Retinal pigment epithelial cell (primary cell): ENCODE measurements around the gene ASS1.

Experiments used
- DNase-seq: peaks from one replicate; pipeline ENCODE4 v3.0.0-alpha.2; 2010; ENCODE audit warnings: low read depth
- H3K4me3 ChIP-seq: 2 replicates; pipeline ENCODE4 v1.5.1; 2011; ENCODE audit warnings: mild to moderate bottlenecking, low read length, control low read depth, moderate library complexity
- TF ChIP-seq, protein P1 (sequence below): conservative IDR thresholded peaks from 2 replicates; pipeline ENCODE4 v1.5.1; 2011; ENCODE audit warnings: low read depth, low read length, control low read depth, inconsistent platforms

The ASS1 gene

DNA sequence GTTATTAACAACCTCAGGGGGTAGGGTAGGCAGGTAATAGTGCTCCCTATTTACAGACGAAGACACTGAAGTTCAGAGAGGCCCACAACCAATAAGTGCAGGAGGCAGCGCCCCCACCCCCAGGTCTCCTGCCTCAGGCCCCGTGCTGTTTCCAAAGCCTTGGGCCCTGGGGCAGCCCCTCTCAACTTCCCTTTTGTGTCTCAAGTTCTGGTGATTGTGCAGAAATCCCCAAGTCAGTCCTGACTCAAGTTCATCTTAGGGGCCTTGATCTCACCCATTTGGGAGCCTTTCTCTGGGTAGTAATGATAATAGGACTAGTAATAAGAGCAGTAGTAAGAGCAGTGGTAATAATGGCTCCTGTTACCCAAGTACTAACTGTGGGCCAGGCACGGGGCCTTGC is 35.5 kb upstream of the ASS1 start:
- no peak overlapping the region for H3K4me3 ChIP-seq
- no peak for DNase-seq
- TF ChIP-seq, protein P1, sequence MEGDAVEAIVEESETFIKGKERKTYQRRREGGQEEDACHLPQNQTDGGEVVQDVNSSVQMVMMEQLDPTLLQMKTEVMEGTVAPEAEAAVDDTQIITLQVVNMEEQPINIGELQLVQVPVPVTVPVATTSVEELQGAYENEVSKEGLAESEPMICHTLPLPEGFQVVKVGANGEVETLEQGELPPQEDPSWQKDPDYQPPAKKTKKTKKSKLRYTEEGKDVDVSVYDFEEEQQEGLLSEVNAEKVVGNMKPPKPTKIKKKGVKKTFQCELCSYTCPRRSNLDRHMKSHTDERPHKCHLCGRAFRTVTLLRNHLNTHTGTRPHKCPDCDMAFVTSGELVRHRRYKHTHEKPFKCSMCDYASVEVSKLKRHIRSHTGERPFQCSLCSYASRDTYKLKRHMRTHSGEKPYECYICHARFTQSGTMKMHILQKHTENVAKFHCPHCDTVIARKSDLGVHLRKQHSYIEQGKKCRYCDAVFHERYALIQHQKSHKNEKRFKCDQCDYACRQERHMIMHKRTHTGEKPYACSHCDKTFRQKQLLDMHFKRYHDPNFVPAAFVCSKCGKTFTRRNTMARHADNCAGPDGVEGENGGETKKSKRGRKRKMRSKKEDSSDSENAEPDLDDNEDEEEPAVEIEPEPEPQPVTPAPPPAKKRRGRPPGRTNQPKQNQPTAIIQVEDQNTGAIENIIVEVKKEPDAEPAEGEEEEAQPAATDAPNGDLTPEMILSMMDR, result no peak

DNA sequence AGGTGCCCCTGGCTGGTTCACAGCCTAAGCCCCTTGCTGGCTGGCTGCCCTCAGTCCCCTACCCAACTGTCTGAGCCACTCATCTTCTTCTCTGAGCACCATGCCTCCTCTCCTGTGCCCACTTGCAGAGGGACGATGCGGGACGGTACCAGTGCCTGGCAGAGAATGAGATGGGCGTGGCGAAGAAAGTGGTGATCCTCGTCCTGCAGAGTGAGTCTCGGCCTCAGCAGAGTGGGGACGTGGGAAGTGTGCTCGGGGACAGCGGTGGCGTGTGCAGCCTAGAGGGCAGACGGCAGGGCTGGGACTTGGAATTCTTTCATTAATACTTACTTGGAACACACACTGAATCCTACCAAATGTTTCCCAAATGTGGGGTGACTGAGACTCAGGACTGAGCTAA is 34.3 kb upstream of the ASS1 start:
- no peak for DNase-seq
- TF ChIP-seq, protein P1, result no peak
- H3K4me3 ChIP-seq, result no peak overlapping the region

DNA sequence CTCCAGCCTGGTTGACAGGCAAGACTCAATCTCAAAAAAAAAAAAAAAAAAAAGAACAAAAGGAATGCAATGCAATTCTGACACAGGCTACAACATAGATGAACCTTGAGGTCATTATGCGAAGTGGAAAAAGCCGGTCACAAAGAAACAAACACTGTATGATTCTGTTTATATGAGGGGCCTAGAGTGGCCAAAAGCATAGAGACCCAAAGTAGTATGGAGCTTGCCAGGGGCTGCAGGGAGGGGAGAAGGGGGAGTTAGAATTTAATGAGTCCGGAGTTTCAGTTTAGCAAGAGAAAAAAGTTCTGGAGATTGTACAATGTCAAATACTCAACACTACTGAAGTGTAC is 33.2 kb upstream of the ASS1 start:
- TF ChIP-seq, protein P1, result no peak
- DNase-seq, result no peak

DNA sequence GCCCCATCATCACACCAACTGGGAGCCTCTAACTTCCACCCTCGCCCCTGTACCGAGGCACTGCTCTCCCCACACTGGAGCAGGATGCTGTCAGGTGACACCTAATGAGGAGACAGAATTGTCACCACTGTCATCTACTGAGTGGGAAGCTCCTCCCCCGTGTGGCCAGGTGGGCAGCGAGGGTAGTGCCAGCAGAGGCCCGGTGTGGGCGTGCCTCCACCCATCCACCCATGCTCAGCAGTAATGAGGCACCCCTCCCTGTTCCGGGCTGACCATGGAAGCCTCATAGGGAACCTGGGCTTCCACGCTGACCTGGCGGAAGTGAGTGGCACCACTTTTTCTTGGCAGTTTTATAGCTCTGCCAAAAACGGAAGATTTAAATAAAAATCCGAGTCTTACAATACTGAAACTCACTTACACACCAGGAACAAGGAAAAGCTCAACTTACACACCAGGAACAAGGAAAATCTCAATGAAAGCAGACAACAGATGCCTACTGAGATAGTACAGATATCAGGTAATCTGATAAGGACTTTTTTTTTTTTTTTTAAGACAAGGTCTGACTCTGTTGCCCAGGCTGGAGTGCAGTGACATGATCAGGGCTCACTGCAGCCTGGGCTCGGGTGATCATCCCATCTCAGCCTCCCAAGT is 30.6 kb upstream of the ASS1 start:
- TF ChIP-seq, protein P1, result no peak
- DNase-seq, result no peak
- no peak overlapping the region for H3K4me3 ChIP-seq

More for the DNA sequence above, 33.2 kb upstream of the ASS1 start:
- no peak overlapping the region for H3K4me3 ChIP-seq

DNA sequence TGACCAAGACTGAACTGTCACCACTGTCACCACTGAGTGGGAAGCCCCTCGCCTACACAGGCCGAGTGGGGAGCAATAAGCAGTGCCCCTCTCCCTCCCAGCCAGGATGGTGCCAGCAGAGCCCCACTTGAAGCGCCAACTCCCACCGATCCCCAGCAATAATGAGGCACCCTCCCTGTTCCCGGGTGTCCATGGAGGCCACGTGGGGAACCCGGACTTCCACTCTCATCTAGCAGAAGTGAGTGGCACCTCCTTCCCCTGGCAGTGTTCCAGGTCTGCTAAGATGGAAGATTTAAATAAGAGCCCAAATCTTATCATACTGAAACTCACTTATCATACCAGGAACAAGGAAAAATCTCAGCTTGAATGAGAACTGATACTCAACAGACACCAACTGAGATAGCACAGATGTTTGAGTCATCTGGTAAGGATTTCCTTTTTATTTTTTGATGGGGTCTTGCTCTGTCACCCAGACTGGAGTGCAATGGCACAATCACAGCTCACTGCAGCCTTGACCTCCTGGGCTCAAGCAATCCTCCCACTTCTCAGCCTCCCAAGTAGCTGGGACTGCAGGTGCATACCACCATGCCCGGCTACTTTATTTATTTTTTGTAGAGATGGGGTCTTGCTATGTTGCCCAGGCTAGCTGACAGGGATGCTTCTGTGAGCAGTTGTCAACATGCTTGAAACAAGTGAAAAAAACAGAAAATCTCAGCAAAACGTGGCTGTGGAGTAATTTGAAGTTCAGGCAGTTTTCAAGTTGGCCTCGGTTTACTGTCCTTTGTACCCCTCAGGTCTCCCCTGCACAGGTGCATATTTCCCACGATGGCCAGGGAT is 29.6 kb upstream of the ASS1 start:
- TF ChIP-seq, protein P1, result no peak
- no peak for DNase-seq

DNA sequence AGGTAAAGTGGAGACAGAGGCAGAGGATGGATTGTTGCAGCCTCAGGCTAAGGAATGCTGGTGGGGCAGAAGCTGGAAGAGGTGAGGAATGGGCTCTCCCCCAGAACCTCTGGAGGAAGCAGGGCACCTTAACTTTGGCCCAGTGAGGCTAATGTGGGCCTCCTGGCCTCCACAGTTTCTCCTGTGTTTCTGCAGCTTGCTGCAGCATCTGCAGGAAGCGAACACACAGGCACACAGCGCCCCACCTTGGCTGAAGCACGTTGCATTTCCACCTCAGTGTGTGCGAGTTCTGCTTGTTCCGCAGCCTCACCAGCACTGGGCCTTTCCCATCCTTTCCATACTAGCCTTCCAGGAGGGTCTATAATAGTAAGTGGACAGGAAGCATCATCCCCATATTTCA is 27.2 kb upstream of the ASS1 start:
- H3K4me3 ChIP-seq, result no peak overlapping the region
- TF ChIP-seq, protein P1, result peak; percentile 24
- DNase-seq, result no peak

More for the DNA sequence above, 29.6 kb upstream of the ASS1 start:
- H3K4me3 ChIP-seq, result no peak overlapping the region

DNA sequence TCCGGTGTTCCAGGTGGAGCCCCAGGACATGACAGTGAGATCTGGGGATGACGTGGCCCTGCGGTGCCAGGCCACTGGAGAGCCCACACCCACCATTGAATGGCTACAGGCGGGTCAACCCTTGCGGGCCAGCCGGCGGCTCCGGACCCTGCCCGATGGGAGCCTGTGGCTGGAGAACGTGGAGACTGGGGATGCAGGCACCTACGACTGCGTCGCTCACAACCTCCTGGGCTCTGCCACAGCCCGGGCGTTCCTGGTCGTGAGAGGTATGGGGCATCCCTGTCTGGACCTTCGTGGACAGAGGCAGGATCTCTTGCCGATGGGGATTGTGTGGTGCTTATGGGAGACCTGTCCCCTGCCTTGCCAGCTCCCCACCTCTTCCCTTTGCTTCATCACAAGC is 26.0 kb upstream of the ASS1 start:
- no peak overlapping the region for H3K4me3 ChIP-seq
- TF ChIP-seq, protein P1, result no peak
- no peak for DNase-seq
